ENCODE results near the gene OTUB2. TPM values are rescaled to one million over a fixed set of nuclear protein-coding genes. Genes with fewer than 3 reads are reported as not detected.
A peak's percentile ranks its signal among the peaks of the same experiment; 100 is the strongest.

Gene OTUB2
- total RNA-seq = 6.4 and 14.2 TPM in 2 replicates

DNA sequence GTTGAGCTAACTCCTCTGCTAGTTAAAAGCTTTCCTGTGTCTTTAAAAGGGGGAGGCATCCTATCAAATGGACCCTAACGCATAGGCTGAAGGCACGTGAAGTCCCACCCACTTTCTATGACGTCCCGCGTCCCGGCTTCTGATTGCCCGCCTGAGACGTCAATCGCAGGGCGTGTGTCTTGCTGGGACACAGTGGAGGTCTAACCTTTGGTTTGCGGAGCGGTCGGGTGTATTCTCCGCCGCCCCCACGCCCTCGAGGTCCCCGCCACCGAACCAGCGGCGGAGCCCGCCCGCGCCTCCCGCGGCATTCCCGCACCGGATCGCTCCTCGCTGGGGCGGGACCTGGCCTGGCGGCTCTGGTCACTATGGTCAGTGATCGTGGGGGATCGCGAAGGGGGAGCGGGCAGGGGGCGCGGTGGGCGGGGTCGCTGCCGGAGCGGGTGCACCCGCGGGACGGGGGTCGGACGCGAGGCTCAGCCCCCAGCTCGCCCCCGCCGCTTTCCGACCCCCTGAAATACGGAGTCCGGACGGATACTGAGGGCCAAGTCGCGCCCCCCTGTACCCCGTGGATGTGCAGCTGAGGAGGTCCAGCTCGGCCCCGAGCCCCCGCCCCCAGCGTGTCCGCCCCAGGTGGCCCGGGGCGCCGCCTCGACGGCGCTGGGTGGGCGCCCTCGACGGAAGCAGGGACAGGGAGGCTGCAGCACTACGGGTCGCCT is at the start of gene OTUB2:
Gene OTUB2, plus strand, starts transcription at position 168 of the 716 bp plus-strand sequence. Its CDS starts 198 bp downstream, at position 366.
- peak; percentile 97 for DNase-seq (ENCODE audit: low read depth)

- DNase-seq (ENCODE audit: low read depth) = no peak
These were observed 49.6 kb upstream of the OTUB2 start, which contains the start of gene ASB2 for GRCh38 chr14:93976477-93977057. ASB2 (minus strand) TSS chr14:93976570; CDS start chr14:93964539, 12,031 bp downstream.

- no peak for DNase-seq (ENCODE audit: low read depth)
These were observed 49.0 kb upstream of the OTUB2 start for GRCh38 chr14:93977171-93977570.

DNA sequence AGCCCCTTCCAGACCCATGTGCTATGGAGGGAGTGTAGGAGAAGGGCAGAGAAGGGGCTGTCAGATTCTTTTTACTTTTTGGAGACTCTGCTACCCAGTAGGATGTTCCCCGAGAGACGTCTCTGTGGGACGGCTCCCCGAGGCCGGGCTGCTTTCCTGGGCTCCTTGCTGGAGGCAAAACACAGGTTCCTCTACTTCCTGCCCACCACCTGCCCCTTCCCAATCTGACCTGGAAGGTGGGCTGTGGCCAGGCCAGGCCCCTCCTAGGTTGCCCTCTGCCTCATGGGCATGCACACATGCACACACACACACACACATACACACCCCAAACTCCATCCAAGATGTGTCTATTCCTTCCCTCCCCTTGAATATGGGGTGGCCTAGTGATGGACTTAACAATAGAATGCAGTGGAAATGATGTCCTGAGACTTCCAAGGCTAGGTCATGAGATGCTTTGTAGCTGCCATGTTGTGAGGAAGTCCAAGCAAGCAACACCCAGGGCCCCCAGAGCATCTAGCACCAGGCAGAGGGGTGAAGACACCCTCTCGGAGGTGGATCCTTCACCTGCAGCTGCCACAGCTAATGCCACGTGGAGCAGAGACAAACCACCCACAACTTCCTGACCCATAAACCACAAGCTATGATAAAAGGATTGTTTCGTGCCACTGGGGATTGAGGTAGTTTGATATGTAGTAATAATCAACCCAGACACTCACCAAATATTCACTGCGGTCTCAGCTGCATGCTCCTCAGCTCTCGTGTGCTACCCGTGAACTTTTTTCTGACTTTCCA is 48.2 kb upstream of the OTUB2 start:
- no peak for DNase-seq (ENCODE audit: low read depth)

- DNase-seq (ENCODE audit: low read depth) = no peak
These were observed 47.4 kb upstream of the OTUB2 start for GRCh38 chr14:93978735-93979134.

GRCh38 chr14:93980456-93981201 is 45.5 kb upstream of the OTUB2 start:
- DNase-seq (ENCODE audit: low read depth) = no peak

DNA sequence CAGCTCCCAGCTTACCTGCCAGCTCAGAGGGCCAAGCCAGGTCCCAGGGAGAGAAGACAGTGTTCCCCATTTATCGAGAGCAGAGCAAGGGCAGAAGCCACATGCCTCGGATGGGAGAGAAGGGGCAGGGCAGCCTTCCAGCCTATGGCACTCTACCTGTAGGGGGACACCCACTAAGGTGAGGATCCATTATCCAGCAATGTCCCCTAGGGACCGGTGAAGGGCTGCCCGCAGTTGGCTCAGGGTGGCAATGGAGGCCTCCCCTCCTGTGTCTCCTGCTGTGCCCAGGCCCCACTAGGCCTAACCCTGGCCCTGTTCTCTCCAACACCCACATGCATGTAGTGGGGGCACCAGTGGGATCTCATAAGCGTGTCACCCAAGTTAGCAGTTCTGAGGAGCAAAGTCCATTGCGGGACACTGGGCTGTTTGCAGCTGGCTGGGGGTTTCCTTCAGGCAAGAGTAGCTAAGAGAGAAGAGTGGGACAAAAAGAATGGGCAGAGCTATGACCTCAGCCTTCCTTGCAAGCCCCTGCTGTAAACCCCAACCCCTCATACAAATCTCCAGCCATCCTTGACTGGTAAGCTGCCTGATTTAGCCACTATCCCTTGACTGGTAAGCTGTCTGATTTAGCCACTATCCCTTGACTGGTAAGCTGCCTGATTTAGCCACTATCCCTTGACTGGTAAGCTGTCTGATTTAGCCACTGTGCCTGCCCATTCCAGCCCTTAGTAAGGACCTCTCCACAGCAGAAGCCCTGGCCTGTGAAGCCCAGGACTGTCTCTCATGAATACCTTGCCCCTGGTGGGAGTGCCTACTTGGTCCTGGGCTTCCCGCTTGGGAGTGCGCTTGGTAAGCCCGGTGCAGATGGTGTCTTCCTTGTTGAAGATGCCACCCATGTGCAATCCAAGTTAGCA is 44.6 kb upstream of the OTUB2 start:
- no peak for DNase-seq (ENCODE audit: low read depth)

DNA sequence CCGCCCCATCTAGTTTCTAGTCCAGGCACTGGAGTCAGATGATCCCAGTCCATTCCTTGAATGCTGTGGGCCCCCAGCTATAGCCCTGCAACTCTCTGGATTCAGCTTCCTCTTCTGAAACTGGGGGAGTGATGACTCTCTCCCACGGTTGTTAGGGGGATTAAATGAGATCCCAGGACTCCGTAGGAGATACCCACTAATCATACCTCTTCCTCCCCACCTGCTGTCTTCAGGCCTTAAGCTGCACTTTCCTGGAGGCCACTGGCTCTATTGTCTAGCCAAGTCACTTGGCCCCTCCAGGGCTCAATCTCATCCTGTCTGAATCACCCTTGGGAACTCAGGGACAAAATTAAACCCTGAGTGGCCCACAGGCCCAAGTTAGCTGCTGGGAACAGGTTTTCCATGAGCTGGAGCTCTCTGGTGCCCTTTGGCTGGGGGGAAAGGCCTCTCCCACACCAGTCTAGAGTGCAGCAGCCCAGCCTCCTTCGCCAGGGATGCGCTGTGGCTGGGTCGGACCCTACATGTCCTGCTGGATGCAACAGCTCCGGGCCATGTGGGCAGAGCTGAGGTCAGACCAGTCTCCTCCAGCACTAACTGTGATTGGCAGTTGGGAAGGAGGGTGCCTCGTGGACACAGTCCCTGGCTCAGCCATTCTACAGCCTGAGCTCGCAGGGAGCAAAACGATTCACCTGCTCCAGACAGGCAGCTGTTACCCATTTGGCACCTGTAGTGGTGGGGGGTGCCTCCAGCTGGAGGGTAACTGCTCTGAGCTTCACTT is 43.7 kb upstream of the OTUB2 start:
- DNase-seq (ENCODE audit: low read depth) = no peak

DNA sequence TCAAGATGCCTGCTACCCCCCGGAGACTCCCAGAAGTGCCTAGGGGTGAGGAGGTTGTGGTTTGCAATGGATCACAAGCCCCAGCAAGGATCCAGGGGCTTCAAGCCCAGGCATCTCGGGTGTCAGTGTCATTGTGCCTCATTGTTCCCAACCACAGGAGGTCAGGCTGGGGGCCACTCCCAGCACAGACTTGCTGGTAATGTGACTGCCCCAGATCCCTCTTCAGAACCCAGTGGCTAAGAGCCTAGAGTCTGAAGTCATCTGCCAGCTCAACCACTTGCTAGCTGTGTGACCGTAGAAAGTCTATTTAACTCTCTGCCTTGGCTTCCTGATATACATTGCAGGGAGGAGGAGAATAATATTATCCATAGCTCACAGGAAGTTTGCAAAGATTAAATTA is 42.1 kb upstream of the OTUB2 start:
- DNase-seq (ENCODE audit: low read depth) = no peak

GRCh38 chr14:93984987-93985410 is 41.1 kb upstream of the OTUB2 start:
- DNase-seq (ENCODE audit: low read depth) = peak; percentile 71

DNA sequence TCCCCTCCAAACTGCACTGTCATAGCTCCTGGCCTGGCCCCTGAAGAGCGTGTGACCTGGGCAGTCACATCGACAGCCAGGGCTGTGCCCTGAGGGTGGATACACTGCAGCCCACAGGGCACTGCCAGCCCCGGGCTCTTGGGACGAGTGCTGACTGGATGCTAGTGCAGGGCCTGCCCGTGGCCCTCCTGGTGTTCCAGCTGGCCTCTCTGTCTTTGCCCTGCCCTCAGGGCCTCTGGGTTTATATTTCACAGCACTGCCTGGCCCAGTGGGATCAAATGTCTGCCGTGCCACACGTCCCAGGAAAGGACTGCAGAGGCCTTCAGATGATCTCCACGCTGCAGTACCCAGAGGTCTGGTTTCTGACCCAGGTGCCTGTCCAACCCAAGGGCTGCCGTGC is 39.2 kb upstream of the OTUB2 start:
- no peak for DNase-seq (ENCODE audit: low read depth)

- DNase-seq (ENCODE audit: low read depth) = no peak
These were observed 38.8 kb upstream of the OTUB2 start for GRCh38 chr14:93987376-93987775.

DNA sequence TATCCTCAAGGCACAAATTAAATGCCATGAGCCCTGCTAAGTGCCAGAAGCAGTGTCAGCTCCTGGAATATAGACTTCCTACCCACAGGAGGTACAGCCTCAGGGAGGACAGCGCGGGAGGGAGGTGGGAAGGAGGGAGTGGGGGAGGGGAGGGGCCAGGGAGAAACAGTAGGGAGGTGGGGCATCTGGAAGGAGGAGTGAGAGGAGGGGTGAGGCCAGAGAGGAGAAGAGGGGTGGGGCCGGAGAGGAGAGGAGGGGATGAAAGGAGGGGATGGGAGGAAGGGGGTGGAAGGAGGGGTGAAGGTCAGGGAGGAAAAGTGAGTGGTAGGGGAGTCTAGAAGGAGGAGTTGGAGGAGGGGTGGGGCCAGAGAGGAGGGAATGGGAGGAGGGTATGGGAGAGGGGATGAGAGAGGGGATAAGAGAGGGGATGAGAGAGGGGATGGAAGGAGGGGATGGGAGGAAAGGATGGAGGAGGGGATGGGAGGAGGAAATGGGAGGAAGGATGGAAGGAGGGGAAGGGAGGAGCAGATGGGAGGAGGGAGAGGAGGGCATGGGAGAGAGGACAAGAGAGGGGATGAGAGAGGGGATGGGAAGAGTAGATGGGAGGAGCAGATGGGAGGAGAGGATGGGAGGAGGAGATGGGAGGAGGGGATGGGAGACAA is 38.2 kb upstream of the OTUB2 start:
- no peak for DNase-seq (ENCODE audit: low read depth)

GRCh38 chr14:93989939-93990338 is 36.2 kb upstream of the OTUB2 start:
- DNase-seq (ENCODE audit: low read depth) = no peak

- DNase-seq (ENCODE audit: low read depth) = no peak
These were observed 34.9 kb upstream of the OTUB2 start for GRCh38 chr14:93991212-93991611.

- DNase-seq (ENCODE audit: low read depth) = no peak
These were observed 34.5 kb upstream of the OTUB2 start for GRCh38 chr14:93991649-93992048.

GRCh38 chr14:93993382-93993781 is 32.8 kb upstream of the OTUB2 start:
- no peak for DNase-seq (ENCODE audit: low read depth)

DNA sequence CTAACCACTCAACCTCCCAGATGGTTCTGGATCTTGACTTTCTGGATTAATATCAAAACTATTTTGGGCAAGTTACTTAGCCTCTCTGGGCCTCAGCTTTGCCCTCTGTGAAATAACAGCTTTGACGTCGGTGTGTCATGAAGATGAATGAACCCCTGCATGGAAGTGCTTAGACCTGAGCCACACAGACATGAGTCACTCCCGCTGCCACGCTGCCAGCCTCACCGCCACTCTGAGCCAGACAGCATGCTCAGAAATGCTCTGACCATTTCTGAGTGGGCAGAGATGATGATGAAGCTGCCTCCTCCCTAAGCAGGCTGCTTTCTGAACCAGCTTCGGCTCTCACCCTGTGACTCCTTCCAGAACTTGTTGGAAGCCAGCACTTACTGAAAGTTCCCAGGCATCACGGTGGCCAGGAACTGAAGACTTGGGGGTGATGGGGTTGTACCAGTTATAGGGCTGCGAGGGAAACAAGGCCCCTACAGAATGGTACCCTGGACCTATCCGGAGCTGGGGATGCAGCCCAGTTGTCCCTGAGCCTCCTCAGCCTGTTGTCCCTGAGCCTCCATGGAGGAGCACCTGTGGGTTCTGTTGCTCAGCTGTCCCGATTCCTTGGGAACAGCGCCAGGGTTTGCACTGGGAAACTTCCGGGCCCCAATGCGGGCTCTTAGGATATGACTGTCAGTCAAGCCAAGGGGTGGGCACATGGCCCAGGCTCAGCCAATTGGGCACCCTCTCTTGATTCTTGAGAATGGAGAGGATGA is 31.0 kb upstream of the OTUB2 start:
- peak; percentile 88 for DNase-seq (ENCODE audit: low read depth)

Measured in renal cortical epithelial cell (primary cell).